SK-N-SH treated with all-trans-retinoic acid at 6 μM for 48 hours (cell line): ENCODE data around the gene NECAB3.
"Not testable (repeated sequence)": the region's sequence is repeated elsewhere in the genome, so short reads cannot be mapped to it uniquely, and the experiment has no call there.

Source experiments
- ATAC-seq: fragments of 200-7000 bp; cut with Tn5 transposase; 3 replicates; pipeline ENCODE4 v1.9.1; 2020; ENCODE audit warnings: mild to moderate bottlenecking, moderate library complexity
- ARNTL ChIP-seq: fragments of 450-650 bp; formaldehyde crosslinking; IDR thresholded peaks from 2 replicates; pipeline ENCODE4 v1.5.0; 2020; ENCODE audit warnings: low read depth, mild to moderate bottlenecking, moderate library complexity, borderline replicate concordance
- BACH2 ChIP-seq: fragments of 250-450 bp; sonication (Bioruptor Pico); IDR thresholded peaks from 2 replicates; pipeline ENCODE4 v1.9.0; 2021; ENCODE audit warnings: mild to moderate bottlenecking, borderline replicate concordance
- CSDC2 ChIP-seq: fragments of 250-450 bp; sonication (Bioruptor Pico); IDR thresholded peaks from 2 replicates; pipeline ENCODE4 v1.5.0; 2020; ENCODE audit warnings: mild to moderate bottlenecking, moderate library complexity
- ESRRG ChIP-seq: fragments of 250-450 bp; sonication (Bioruptor Pico); IDR thresholded peaks from 2 replicates; pipeline ENCODE4 v1.6.1; 2021; ENCODE audit warnings: mild to moderate bottlenecking
- GLIS3 ChIP-seq: fragments of 250-450 bp; sonication (Bioruptor Pico); IDR thresholded peaks from 2 replicates; pipeline ENCODE4 v1.5.0; 2020; ENCODE audit warnings: mild to moderate bottlenecking, moderate library complexity
- ISL1 ChIP-seq: fragments of 250-450 bp; sonication (Bioruptor Pico); IDR thresholded peaks from 2 replicates; pipeline ENCODE4 v2.1.2; 2022; ENCODE audit warnings: mild to moderate bottlenecking, moderate library complexity
- OSR1 ChIP-seq: fragments of 250-450 bp; sonication (Bioruptor Pico); IDR thresholded peaks from 2 replicates; pipeline ENCODE4 v1.8.0; 2022; ENCODE audit warnings: moderate library complexity, mild to moderate bottlenecking, inconsistent platforms
- PPARA ChIP-seq: fragments of 250-450 bp; sonication (Bioruptor Pico); IDR thresholded peaks from 2 replicates; pipeline ENCODE4 v1.5.0; 2020; ENCODE audit warnings: mild to moderate bottlenecking, borderline replicate concordance
- SNAI2 ChIP-seq: fragments of 250-450 bp; sonication (Bioruptor Pico); IDR thresholded peaks from 2 replicates; pipeline ENCODE4 v1.5.0; 2020; ENCODE audit warnings: mild to moderate bottlenecking, moderate library complexity
- TCF4 ChIP-seq: fragments of 250-450 bp; sonication (Bioruptor Pico); IDR thresholded peaks from 2 replicates; pipeline ENCODE4 v1.8.0; 2021; ENCODE audit warnings: mild to moderate bottlenecking, moderate library complexity, borderline replicate concordance
- TOX ChIP-seq: fragments of 250-450 bp; sonication (Bioruptor Pico); IDR thresholded peaks from 2 replicates; pipeline ENCODE4 v1.8.0; 2021; ENCODE audit warnings: mild to moderate bottlenecking, moderate library complexity, borderline replicate concordance
- ZC3H10 ChIP-seq: fragments of 250-450 bp; sonication (Bioruptor Pico); IDR thresholded peaks from 2 replicates; pipeline ENCODE4 v1.5.1; 2021; ENCODE audit warnings: mild to moderate bottlenecking, moderate library complexity
- ZFP3 ChIP-seq: fragments of 250-450 bp; sonication (Bioruptor Pico); IDR thresholded peaks from 2 replicates; pipeline ENCODE4 v1.5.0; 2020; ENCODE audit warnings: mild to moderate bottlenecking, moderate library complexity
- ZFP30 ChIP-seq: fragments of 450-650 bp; formaldehyde crosslinking; IDR thresholded peaks from 2 replicates; pipeline ENCODE4 v1.5.0; 2022; ENCODE audit warnings: mild to moderate bottlenecking, moderate library complexity
- ZNF565 ChIP-seq: fragments of 450-650 bp; formaldehyde crosslinking; conservative IDR thresholded peaks from 2 replicates; pipeline ENCODE4 v1.5.0; 2020; ENCODE audit warnings: low read depth, mild to moderate bottlenecking, moderate library complexity
- ZNF70 ChIP-seq: fragments of 450-650 bp; formaldehyde crosslinking; IDR thresholded peaks from 2 replicates; pipeline ENCODE4 v1.5.0; 2020; ENCODE audit warnings: mild to moderate bottlenecking, moderate library complexity
- ZNF8 ChIP-seq: fragments of 450-650 bp; formaldehyde crosslinking; IDR thresholded peaks from 2 replicates; pipeline ENCODE4 v1.5.0; 2020; ENCODE audit warnings: mild to moderate bottlenecking, moderate library complexity
- TF ChIP-seq, protein P1 (sequence below): fragments of 250-450 bp; sonication (Bioruptor Pico); IDR thresholded peaks from 2 replicates; pipeline ENCODE4 v1.5.0; 2020; ENCODE audit warnings: mild to moderate bottlenecking, moderate library complexity
- TF ChIP-seq, protein P2 (sequence below): fragments of 250-450 bp; sonication (Bioruptor Pico); IDR thresholded peaks from 2 replicates; pipeline ENCODE4 v1.8.0; 2020; ENCODE audit warnings: mild to moderate bottlenecking, moderate library complexity, borderline replicate concordance
- TF ChIP-seq, protein P3 (sequence below): fragments of 250-450 bp; sonication (Bioruptor Pico); IDR thresholded peaks from 2 replicates; pipeline ENCODE4 v1.8.0; 2021; ENCODE audit warnings: low read depth, mild to moderate bottlenecking, moderate library complexity, borderline replicate concordance
- TF ChIP-seq, protein P4 (sequence below): fragments of 250-450 bp; sonication (Bioruptor Pico); IDR thresholded peaks from 2 replicates; pipeline ENCODE4 v1.5.1; 2021; ENCODE audit warnings: mild to moderate bottlenecking, moderate library complexity
- TF ChIP-seq, protein P5 (sequence below): fragments of 250-450 bp; sonication (Bioruptor Pico); IDR thresholded peaks from 2 replicates; pipeline ENCODE4 v1.5.1; 2020; ENCODE audit warnings: low read depth, mild to moderate bottlenecking, moderate library complexity

NECAB3 gene

DNA sequence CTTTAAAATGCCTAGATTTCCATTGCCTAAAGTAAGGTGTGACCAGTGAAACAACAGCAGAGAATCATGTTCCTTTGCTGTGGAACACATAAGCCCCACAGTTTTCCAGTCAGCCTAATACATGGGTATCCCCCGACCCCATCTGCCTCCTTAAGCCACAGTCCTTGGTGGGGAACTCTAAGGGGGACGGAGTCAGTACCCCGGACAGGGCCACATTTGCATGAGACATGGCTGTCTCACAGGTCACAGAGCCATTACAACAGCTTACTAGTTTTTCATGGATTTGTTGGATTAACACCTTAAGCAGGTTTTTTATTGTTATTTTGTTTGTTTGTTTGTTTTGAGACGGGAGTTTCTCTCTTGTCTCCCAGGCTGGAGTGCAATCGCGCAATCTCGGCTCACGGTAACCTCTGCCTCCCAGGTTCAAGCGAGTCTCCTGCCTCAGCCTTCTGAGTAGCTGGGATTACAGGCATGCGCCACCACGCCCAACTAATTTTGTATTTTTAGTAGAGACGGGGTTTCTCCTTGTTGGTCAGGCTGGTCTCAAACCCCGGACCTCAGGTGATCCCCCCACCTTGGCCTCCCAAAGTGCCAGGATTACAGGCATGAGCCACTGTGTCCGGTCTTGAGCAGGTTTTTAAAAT is 27.1 kb downstream of the NECAB3 start:
- not testable (repeated sequence) for ATAC-seq

DNA sequence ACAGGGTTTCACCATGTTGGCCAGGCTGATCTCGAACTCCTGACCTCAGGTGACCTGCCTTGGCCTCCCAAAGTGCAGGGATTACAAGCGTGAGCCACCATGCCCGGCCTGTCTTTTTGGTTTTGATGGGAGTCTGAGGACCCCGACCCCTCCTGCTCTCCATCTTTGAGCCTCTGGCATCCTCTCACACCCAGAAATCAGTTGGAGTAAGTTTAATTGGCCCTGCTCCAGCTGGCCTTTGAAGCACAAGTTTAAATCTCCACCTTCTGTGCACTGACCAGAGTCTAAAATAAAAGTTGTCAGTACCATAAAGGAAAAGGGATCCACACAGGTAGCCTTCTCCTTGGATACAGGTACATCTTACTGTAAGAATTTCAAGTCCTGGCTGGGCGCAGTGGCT is 28.0 kb downstream of the NECAB3 start:
- no peak for ATAC-seq
- TF ChIP-seq BACH2 = no peak
- no peak for TF ChIP-seq ZC3H10
- no peak for TF ChIP-seq ZFP30 (CRISPR knock-in tag)
- TF ChIP-seq, protein P1, sequence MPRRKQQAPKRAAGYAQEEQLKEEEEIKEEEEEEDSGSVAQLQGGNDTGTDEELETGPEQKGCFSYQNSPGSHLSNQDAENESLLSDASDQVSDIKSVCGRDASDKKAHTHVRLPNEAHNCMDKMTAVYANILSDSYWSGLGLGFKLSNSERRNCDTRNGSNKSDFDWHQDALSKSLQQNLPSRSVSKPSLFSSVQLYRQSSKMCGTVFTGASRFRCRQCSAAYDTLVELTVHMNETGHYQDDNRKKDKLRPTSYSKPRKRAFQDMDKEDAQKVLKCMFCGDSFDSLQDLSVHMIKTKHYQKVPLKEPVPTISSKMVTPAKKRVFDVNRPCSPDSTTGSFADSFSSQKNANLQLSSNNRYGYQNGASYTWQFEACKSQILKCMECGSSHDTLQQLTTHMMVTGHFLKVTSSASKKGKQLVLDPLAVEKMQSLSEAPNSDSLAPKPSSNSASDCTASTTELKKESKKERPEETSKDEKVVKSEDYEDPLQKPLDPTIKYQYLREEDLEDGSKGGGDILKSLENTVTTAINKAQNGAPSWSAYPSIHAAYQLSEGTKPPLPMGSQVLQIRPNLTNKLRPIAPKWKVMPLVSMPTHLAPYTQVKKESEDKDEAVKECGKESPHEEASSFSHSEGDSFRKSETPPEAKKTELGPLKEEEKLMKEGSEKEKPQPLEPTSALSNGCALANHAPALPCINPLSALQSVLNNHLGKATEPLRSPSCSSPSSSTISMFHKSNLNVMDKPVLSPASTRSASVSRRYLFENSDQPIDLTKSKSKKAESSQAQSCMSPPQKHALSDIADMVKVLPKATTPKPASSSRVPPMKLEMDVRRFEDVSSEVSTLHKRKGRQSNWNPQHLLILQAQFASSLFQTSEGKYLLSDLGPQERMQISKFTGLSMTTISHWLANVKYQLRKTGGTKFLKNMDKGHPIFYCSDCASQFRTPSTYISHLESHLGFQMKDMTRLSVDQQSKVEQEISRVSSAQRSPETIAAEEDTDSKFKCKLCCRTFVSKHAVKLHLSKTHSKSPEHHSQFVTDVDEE (CRISPR knock-in tag) = no peak
- TF ChIP-seq ZNF70 (CRISPR knock-in tag) = no peak
- no peak for TF ChIP-seq SNAI2 (CRISPR knock-in tag)
- TF ChIP-seq TCF4 (CRISPR knock-in tag) = no peak
- TF ChIP-seq ZFP3 (CRISPR knock-in tag) = no peak
- no peak for TF ChIP-seq TOX
- no peak for TF ChIP-seq PPARA
- TF ChIP-seq CSDC2 (CRISPR knock-in tag) = no peak
- TF ChIP-seq, all 23 proteins: peak for 0

DNA sequence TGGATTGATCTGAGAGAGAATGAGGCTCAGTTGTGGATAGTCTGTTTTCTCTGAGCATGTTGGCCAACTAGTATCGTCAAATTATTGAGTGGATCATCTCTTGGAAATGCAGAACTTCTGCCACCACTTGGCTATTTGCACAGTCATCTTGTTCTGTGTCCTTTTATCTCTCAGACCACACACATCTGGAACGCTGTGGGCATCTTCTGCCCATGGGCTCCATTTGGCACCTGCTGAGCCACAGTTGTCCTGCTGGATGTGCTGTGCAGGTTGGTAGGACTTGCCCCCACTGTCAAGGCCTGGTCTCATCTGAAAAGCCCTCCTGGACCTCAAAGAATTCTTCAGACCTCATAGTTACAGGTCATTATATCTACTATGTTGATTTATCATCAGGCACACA is 28.8 kb downstream of the NECAB3 start:
- TF ChIP-seq SNAI2 (CRISPR knock-in tag) (no peak), ZNF8 (CRISPR knock-in tag) (no peak), PPARA (no peak), ZFP3 (CRISPR knock-in tag) (no peak), ZC3H10 (no peak), OSR1 (CRISPR knock-in tag) (no peak), ZFP30 (CRISPR knock-in tag) (no peak), ARNTL (CRISPR knock-in tag) (no peak)
- ATAC-seq = no peak

DNA sequence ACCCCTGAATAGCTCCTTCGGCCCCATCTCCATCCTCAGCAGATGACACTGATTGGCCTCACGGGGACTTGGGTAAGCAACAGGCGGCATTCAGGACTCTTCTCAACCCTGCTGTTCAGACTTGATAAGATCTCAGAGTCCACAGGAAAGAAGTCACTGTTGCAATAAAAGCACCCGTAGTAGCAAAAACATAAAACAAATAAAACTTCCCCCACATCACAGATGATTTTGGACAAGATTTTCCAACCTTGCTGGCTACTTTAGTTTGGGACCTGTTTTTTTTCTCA is 29.2 kb downstream of the NECAB3 start:
- ATAC-seq = no peak
- no peak for TF ChIP-seq ZNF8 (CRISPR knock-in tag)
- TF ChIP-seq, protein P2, sequence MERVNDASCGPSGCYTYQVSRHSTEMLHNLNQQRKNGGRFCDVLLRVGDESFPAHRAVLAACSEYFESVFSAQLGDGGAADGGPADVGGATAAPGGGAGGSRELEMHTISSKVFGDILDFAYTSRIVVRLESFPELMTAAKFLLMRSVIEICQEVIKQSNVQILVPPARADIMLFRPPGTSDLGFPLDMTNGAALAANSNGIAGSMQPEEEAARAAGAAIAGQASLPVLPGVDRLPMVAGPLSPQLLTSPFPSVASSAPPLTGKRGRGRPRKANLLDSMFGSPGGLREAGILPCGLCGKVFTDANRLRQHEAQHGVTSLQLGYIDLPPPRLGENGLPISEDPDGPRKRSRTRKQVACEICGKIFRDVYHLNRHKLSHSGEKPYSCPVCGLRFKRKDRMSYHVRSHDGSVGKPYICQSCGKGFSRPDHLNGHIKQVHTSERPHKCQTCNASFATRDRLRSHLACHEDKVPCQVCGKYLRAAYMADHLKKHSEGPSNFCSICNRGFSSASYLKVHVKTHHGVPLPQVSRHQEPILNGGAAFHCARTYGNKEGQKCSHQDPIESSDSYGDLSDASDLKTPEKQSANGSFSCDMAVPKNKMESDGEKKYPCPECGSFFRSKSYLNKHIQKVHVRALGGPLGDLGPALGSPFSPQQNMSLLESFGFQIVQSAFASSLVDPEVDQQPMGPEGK (CRISPR knock-in tag) = no peak
- no peak for TF ChIP-seq OSR1 (CRISPR knock-in tag)
- no peak for TF ChIP-seq TOX
- TF ChIP-seq, protein P3, sequence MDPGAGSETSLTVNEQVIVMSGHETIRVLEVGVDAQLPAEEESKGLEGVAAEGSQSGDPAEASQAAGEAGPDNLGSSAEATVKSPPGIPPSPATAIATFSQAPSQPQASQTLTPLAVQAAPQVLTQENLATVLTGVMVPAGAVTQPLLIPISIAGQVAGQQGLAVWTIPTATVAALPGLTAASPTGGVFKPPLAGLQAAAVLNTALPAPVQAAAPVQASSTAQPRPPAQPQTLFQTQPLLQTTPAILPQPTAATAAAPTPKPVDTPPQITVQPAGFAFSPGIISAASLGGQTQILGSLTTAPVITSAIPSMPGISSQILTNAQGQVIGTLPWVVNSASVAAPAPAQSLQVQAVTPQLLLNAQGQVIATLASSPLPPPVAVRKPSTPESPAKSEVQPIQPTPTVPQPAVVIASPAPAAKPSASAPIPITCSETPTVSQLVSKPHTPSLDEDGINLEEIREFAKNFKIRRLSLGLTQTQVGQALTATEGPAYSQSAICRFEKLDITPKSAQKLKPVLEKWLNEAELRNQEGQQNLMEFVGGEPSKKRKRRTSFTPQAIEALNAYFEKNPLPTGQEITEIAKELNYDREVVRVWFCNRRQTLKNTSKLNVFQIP (CRISPR knock-in tag) = no peak
- TF ChIP-seq ZFP30 (CRISPR knock-in tag) = no peak
- TF ChIP-seq ARNTL (CRISPR knock-in tag) = no peak
- TF ChIP-seq SNAI2 (CRISPR knock-in tag) = no peak
- no peak for TF ChIP-seq CSDC2 (CRISPR knock-in tag)
- no peak for TF ChIP-seq BACH2
- TF ChIP-seq, all 23 proteins: peak for 0

DNA sequence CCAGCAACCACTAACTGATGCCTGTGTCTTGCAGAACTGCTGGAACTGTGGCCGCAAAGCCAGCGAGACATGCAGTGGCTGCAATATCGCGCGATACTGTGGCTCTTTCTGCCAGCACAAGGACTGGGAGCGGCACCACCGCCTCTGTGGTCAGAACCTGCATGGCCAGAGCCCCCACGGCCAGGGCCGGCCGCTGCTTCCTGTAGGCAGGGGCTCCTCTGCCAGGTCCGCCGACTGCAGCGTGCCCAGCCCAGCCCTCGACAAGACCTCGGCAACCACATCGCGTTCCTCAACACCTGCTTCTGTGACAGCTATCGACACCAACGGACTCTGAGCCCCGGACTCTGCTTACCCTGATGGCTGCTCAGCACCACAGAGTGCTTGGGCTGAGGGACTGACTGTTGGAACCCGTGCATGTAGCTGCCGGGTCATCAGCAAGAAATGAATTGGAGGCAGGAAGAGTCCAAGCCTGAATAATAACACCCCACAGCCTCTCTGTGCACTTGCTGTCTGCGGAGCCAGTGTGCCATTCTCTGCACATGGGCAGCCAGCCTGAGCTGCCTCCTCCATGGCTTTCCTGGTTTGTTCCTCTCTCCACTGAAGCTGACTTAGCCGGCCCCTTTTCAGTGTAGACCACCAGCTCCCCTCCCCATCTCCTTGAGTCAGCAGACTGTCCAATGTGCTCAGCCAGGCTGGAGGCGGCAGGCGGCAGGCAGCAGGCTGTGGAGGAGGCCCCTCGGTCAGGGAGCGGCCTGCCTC is 29.7 kb downstream of the NECAB3 start:
- no peak for ATAC-seq
- TF ChIP-seq, protein P3 (CRISPR knock-in tag) = no peak
- TF ChIP-seq, protein P4, sequence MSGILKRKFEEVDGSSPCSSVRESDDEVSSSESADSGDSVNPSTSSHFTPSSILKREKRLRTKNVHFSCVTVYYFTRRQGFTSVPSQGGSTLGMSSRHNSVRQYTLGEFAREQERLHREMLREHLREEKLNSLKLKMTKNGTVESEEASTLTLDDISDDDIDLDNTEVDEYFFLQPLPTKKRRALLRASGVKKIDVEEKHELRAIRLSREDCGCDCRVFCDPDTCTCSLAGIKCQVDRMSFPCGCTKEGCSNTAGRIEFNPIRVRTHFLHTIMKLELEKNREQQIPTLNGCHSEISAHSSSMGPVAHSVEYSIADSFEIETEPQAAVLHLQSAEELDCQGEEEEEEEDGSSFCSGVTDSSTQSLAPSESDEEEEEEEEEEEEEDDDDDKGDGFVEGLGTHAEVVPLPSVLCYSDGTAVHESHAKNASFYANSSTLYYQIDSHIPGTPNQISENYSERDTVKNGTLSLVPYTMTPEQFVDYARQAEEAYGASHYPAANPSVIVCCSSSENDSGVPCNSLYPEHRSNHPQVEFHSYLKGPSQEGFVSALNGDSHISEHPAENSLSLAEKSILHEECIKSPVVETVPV (CRISPR knock-in tag) = no peak
- TF ChIP-seq ARNTL (CRISPR knock-in tag) = no peak
- TF ChIP-seq SNAI2 (CRISPR knock-in tag) = no peak
- no peak for TF ChIP-seq OSR1 (CRISPR knock-in tag)
- no peak for TF ChIP-seq PPARA
- TF ChIP-seq ZFP30 (CRISPR knock-in tag) = no peak
- no peak for TF ChIP-seq ZNF70 (CRISPR knock-in tag)
- TF ChIP-seq ESRRG (CRISPR knock-in tag) = no peak
- TF ChIP-seq ZNF565 = no peak
- TF ChIP-seq ISL1 = no peak
- no peak for TF ChIP-seq GLIS3 (CRISPR knock-in tag)
- TF ChIP-seq ZC3H10 = no peak
- TF ChIP-seq, protein P5, sequence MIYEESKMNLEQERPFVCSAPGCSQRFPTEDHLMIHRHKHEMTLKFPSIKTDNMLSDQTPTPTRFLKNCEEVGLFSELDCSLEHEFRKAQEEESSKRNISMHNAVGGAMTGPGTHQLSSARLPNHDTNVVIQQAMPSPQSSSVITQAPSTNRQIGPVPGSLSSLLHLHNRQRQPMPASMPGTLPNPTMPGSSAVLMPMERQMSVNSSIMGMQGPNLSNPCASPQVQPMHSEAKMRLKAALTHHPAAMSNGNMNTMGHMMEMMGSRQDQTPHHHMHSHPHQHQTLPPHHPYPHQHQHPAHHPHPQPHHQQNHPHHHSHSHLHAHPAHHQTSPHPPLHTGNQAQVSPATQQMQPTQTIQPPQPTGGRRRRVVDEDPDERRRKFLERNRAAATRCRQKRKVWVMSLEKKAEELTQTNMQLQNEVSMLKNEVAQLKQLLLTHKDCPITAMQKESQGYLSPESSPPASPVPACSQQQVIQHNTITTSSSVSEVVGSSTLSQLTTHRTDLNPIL (CRISPR knock-in tag) = no peak
